B cell (primary cell): Measurements from ENCODE around the gene MCRS1. TPM values are rescaled to one million over a fixed set of nuclear protein-coding genes. Genes with fewer than 3 reads are reported as not detected.
"Not testable (repeated sequence)": the region's sequence is repeated elsewhere in the genome, so short reads cannot be mapped to it uniquely, and the experiment has no call there.

Source experiments
- ATAC-seq: fragments of 200-7000 bp; cut with Tn5 transposase; one replicate; pipeline ENCODE4 v1.10.0; 2021; ENCODE audit warnings: low read depth, mild to moderate bottlenecking, moderate number of reproducible peaks, moderate library complexity
- CTCF ChIA-PET: fragments of 350-600 bp; sonication (Branson Sonifier 250); formaldehyde crosslinking; loops from one replicate; lab custom pipeline; 2021; ENCODE audit warnings: antibody characterized with exemption, inconsistent platforms; lab: Charles Lee
- POLR2A ChIA-PET: fragments of 350-600 bp; sonication (Branson Sonifier 250); formaldehyde crosslinking; loops from one replicate; lab custom pipeline; 2021; ENCODE audit warnings: antibody characterized with exemption; lab: Charles Lee
- DNase-seq: peaks from one replicate; pipeline ENCODE4 v3.0.0; 2013
- H2AFZ ChIP-seq: 2 replicates; pipeline ENCODE4 v1.6.1; 2012; ENCODE audit warnings: mild to moderate bottlenecking, low read depth, low read length; ENCODE audit not compliant: insufficient read depth, poor library complexity, severe bottlenecking
- H3K27ac ChIP-seq, 2 donors: 1 replicate in 1 of 2; 2 replicates in 1 of 2; pipeline ENCODE4 v1.5.1; 2012 to 2013; ENCODE audit warnings: low read length in 2 of 2, mild to moderate bottlenecking in 2 of 2, moderate library complexity in 1 of 2
- H3K27me3 ChIP-seq, 4 experiments: fragments of 200-600 bp in 1 of 4; sonication (generic) in 1 of 4; replicated peaks in 1 of 4; 1 replicate in 2 of 4; 2 replicates in 2 of 4; pipeline versions ENCODE4 v1.6.1 to v1.7.0; 2013 to 2016; ENCODE audit warnings: low read length in 3 of 4, mild to moderate bottlenecking in 2 of 4, mixed read lengths in 1 of 4, moderate library complexity in 1 of 4; ENCODE audit not compliant: insufficient read depth in 4 of 4, control insufficient read depth in 3 of 4; ENCODE audit errors: control extremely low read depth in 1 of 4
- H3K36me3 ChIP-seq, 2 experiments: replicated peaks in 1 of 2; 1 replicate in 1 of 2; 2 replicates in 1 of 2; pipeline versions ENCODE4 v1.6.1 to v1.7.1; 2013; ENCODE audit warnings: low read length in 1 of 2; ENCODE audit not compliant: insufficient read depth in 2 of 2, control insufficient read depth in 1 of 2; ENCODE audit errors: control extremely low read depth in 1 of 2, extremely low read depth in 1 of 2
- H3K4me1 ChIP-seq, 2 donors: fragments of 200-600 bp in 1 of 2; sonication (generic) in 1 of 2; 1 replicate in 1 of 2; 2 replicates in 1 of 2; pipeline versions ENCODE4 v1.5.1 to v1.6.1; 2013 to 2017; ENCODE audit warnings: low read length in 2 of 2; ENCODE audit not compliant: control insufficient read depth in 2 of 2, insufficient read depth in 2 of 2
- H3K4me2 ChIP-seq: replicated peaks from 2 replicates; pipeline ENCODE3; 2012; ENCODE audit warnings: mild to moderate bottlenecking, low read depth, low read length; ENCODE audit not compliant: poor library complexity, severe bottlenecking
- H3K4me3 ChIP-seq, 5 experiments: fragments of 200-600 bp in 1 of 5; sonication (generic) in 1 of 5; 1 replicate in 3 of 5; 2 replicates in 2 of 5; pipeline versions ENCODE4 v1.5.1 to v1.7.0; 2011 to 2016; ENCODE audit warnings: low read length in 4 of 5, mild to moderate bottlenecking in 4 of 5, low read depth in 2 of 5, control low read depth in 1 of 5, moderate library complexity in 1 of 5; ENCODE audit not compliant: insufficient read depth in 1 of 5; ENCODE audit errors: control extremely low read depth in 1 of 5, extremely low read depth in 1 of 5
- H3K79me2 ChIP-seq: fragments of 200-600 bp; sonication (generic); one replicate; pipeline ENCODE4 v1.6.0; 2016; ENCODE audit warnings: low read length; ENCODE audit not compliant: control insufficient read depth, insufficient read depth
- H3K9ac ChIP-seq: fragments of 200-600 bp; sonication (generic); 2 replicates; pipeline ENCODE4 v1.6.1; 2017; ENCODE audit warnings: mild to moderate bottlenecking, low read length, moderate library complexity
- H3K9me3 ChIP-seq, 3 donors: one replicate each; pipeline versions ENCODE4 v1.6.1 to v1.7.1; 2013; ENCODE audit warnings: low read length in 2 of 3; ENCODE audit not compliant: control insufficient read depth in 2 of 3, insufficient read depth in 1 of 3; ENCODE audit errors: control extremely low read depth in 1 of 3
- H4K20me1 ChIP-seq: 2 replicates; pipeline ENCODE4 v1.6.0; 2012; ENCODE audit warnings: mild to moderate bottlenecking, low read length; ENCODE audit not compliant: insufficient read depth, control insufficient read depth, poor library complexity, severe bottlenecking
- H3K27ac Mint-ChIP-seq: one replicate; pipeline ENCODE4 v1.8.0; 2021; ENCODE audit warnings: mixed read lengths
- H3K27me3 Mint-ChIP-seq: one replicate; pipeline ENCODE4 v1.8.0; 2021; ENCODE audit warnings: mixed read lengths
- H3K4me1 Mint-ChIP-seq: one replicate; pipeline ENCODE4 v1.8.0; 2021; ENCODE audit warnings: mixed read lengths
- H3K4me3 Mint-ChIP-seq: one replicate; pipeline ENCODE4 v1.8.0; 2021; ENCODE audit warnings: mixed read lengths
- H3K9me3 Mint-ChIP-seq: one replicate; pipeline ENCODE4 v1.8.0; 2022; ENCODE audit warnings: mixed read lengths; ENCODE audit not compliant: insufficient read depth
- CTCF ChIP-seq: fragments of 200-600 bp; IDR thresholded peaks from one replicate; pipeline ENCODE4 v1.8.0; 2022; ENCODE audit warnings: antibody characterized with exemption, mild to moderate bottlenecking
- EZH2 ChIP-seq: IDR thresholded peaks from 2 replicates; pipeline ENCODE4 v1.6.1; 2012; ENCODE audit warnings: borderline replicate concordance, low read depth, mild to moderate bottlenecking, moderate library complexity, low read length; ENCODE audit not compliant: insufficient read depth, poor library complexity, severe bottlenecking
- WGBS: methylation state at CpG from one replicate; pipeline ENCODE4 v1.1.5; 2013; ENCODE audit warnings: missing lambda C conversion rate; ENCODE audit not compliant: insufficient coverage; 5-methylcytosine and 5-hydroxymethylcytosine counted together
- intact Hi-C: fragments of 100-400 bp; cut with micrococcal nuclease; formaldehyde crosslinking; loops from one replicate; pipeline ENCODE4 v1.10.0; 2022
- polyA plus RNA-seq: library from polyadenylated mRNA; depleted of rRNA; stranded (reverse); fragments of >200 nt; gene quantifications from 2 replicates; pipeline ENCODE4 v1.2.3, GENCODE V29; 2012
- total RNA-seq, 2 donors: library from RNA; stranded (reverse); fragments of 120-200 nt in 1 of 2; gene quantifications; 1 replicate in 1 of 2; 2 replicates in 1 of 2; pipeline versions ENCODE4 v1.2.3 to v1.2.4, GENCODE V29; 2013 to 2022

MCRS1 gene
- total and polyA plus RNA-seq, 2 donors (not counting 1 experiment from before 2014, with no cell fraction given): 81.1 to 107 TPM

- CTCF ChIA-PET: no interaction called here
- no peak overlapping the region for H3K27ac ChIP-seq
- no peak overlapping the region for H3K9ac ChIP-seq
- DNase-seq: no peak
- POLR2A ChIA-PET: no interaction called here
- no peaks in the 10 kb centered on the region for H3K79me2 ChIP-seq
- no peak overlapping the region for H2AFZ ChIP-seq
- no CpG with 5 or more reads among the region's 1 CpG for WGBS
- H3K9me3 ChIP-seq: peaks cover 0 to 15% (median 1%) of the 10 kb centered on the region in 3 donors
- peaks cover 21% of the 10 kb centered on the region for H3K27me3 Mint-ChIP-seq
- no peaks in the 10 kb centered on the region for H3K4me1 ChIP-seq
- no peak for TF ChIP-seq EZH2
- TF ChIP-seq CTCF: no peak
- H3K4me1 Mint-ChIP-seq: no peaks in the 10 kb centered on the region
- no peaks in the 10 kb centered on the region for H4K20me1 ChIP-seq
- intact Hi-C loops: no loop called here
- H3K36me3 ChIP-seq: no peaks in the 10 kb centered on the region
- no peak overlapping the region for H3K4me3 Mint-ChIP-seq
- no peak overlapping the region for H3K4me2 ChIP-seq
- no peak for ATAC-seq
- no peaks in the 10 kb centered on the region for H3K27me3 ChIP-seq
- H3K27ac Mint-ChIP-seq: no peak overlapping the region
- no peak overlapping the region for H3K4me3 ChIP-seq
- H3K9me3 Mint-ChIP-seq: no peaks in the 10 kb centered on the region
Measured at GRCh38 chr12:49609875-49610154, 41.9 kb upstream of the MCRS1 start.

GRCh38 chr12:49609059-49609874 is 41.3 kb upstream of the MCRS1 start:
- Mint-ChIP-seq H3K27ac (no peak overlapping the region), H3K4me3 (no peak overlapping the region), H3K4me1 (no peaks in the 10 kb centered on the region), H3K9me3 (no peaks in the 10 kb centered on the region), H3K27me3 (peaks cover 17% of the 10 kb centered on the region)
- DNase-seq (no peak), ATAC-seq (no peak)
- Histone ChIP-seq H2AFZ (no peak overlapping the region), H3K27me3 (no peaks in the 10 kb centered on the region), H3K4me1 (no peaks in the 10 kb centered on the region), H3K36me3 (no peaks in the 10 kb centered on the region), H3K4me3 (no peak overlapping the region), H3K9ac (no peak overlapping the region), H3K9me3 (peaks cover 0 to 15% (median 1%) of the 10 kb centered on the region in 3 donors), H3K4me2 (no peak overlapping the region), H4K20me1 (no peaks in the 10 kb centered on the region), H3K79me2 (no peaks in the 10 kb centered on the region), H3K27ac (no peak overlapping the region)
- intact Hi-C loops: no loop called here
- WGBS: no CpG with 5 or more reads among the region's 2 CpGs
- CTCF ChIA-PET: no interaction called here
- POLR2A ChIA-PET: no interaction called here
- TF ChIP-seq CTCF (no peak), EZH2 (no peak)

GRCh38 chr12:49605539-49605938 is 37.6 kb upstream of the MCRS1 start, which contains the start of gene FAM186B:
TSS of gene FAM186B (minus strand) at chr12:49605639. CDS start at chr12:49605477, 162 bp downstream.
- intact Hi-C loops, H3K27ac Mint-ChIP-seq, H3K9me3 Mint-ChIP-seq, POLR2A ChIA-PET, H4K20me1 ChIP-seq, H3K4me3 ChIP-seq, H3K36me3 ChIP-seq, H3K4me3 Mint-ChIP-seq, H3K27me3 ChIP-seq, H3K27me3 Mint-ChIP-seq, H3K4me2 ChIP-seq, H3K9ac ChIP-seq, H2AFZ ChIP-seq, H3K4me1 ChIP-seq, DNase-seq, ATAC-seq, H3K9me3 ChIP-seq, H3K27ac ChIP-seq, H3K4me1 Mint-ChIP-seq, H3K79me2 ChIP-seq: not testable (repeated sequence)
- CTCF ChIA-PET: interaction anchor here (0.6 kb wide), 1 partner anchor 541 kb away, joined by 3 read pairs; no protein-coding TSS in a partner anchor
- no CpG with 5 or more reads among the region's 4 CpGs for WGBS
